ENCODE data around the gene SLC25A51.

The SLC25A51 gene

GRCh38 chr9:37944671-37945481 is 40.9 kb upstream of the SLC25A51 start:
- peak; percentile 66 for DNase-seq (ENCODE audit: low read depth)
- Histone ChIP-seq H3K9ac (ENCODE audit: low read length) (no peak overlapping the region), H3K9me3 (ENCODE audit: control insufficient read depth, low read length) (no peaks in the 10 kb centered on the region), H3K4me3 (ENCODE audit: low read length) (no peak overlapping the region), H3K36me3 (ENCODE audit: control insufficient read depth, insufficient read depth, low read length, severe bottlenecking) (peaks cover 4% of the 10 kb centered on the region), H3K4me1 (ENCODE audit: control insufficient read depth, insufficient read depth, low read length) (peaks cover 34% of the 10 kb centered on the region), H3K27me3 (replicated peaks; ENCODE audit: control insufficient read depth, insufficient read depth, low read length) (no peaks in the 10 kb centered on the region)

- Histone ChIP-seq H3K9me3 (ENCODE audit: control insufficient read depth, low read length) (no peaks in the 10 kb centered on the region), H3K9ac (ENCODE audit: low read length) (no peak overlapping the region), H3K27me3 (replicated peaks; ENCODE audit: control insufficient read depth, insufficient read depth, low read length) (no peaks in the 10 kb centered on the region), H3K36me3 (ENCODE audit: control insufficient read depth, insufficient read depth, low read length, severe bottlenecking) (peaks cover 4% of the 10 kb centered on the region), H3K4me3 (ENCODE audit: low read length) (no peak overlapping the region), H3K4me1 (ENCODE audit: control insufficient read depth, insufficient read depth, low read length) (peaks cover 40% of the 10 kb centered on the region)
- DNase-seq (ENCODE audit: low read depth), result peak; percentile 27
These were observed 40.3 kb upstream of the SLC25A51 start for GRCh38 chr9:37944266-37944650.

- Histone ChIP-seq H3K36me3 (ENCODE audit: control insufficient read depth, insufficient read depth, low read length, severe bottlenecking) (peaks cover 4% of the 10 kb centered on the region), H3K4me3 (ENCODE audit: low read length) (no peak overlapping the region), H3K9me3 (ENCODE audit: control insufficient read depth, low read length) (no peaks in the 10 kb centered on the region), H3K4me1 (ENCODE audit: control insufficient read depth, insufficient read depth, low read length) (peaks cover 46% of the 10 kb centered on the region), H3K27me3 (replicated peaks; ENCODE audit: control insufficient read depth, insufficient read depth, low read length) (no peaks in the 10 kb centered on the region), H3K9ac (ENCODE audit: low read length) (no peak overlapping the region)
- peak; percentile 84 for DNase-seq (ENCODE audit: low read depth)
These were observed 39.7 kb upstream of the SLC25A51 start for GRCh38 chr9:37943345-37944265.

- no peak for DNase-seq (ENCODE audit: low read depth)
- H3K27me3 ChIP-seq (replicated peaks; ENCODE audit: control insufficient read depth, insufficient read depth, low read length), result no peaks in the 10 kb centered on the region
- H3K4me1 ChIP-seq (ENCODE audit: control insufficient read depth, insufficient read depth, low read length), result peaks cover 52% of the 10 kb centered on the region
- peaks cover 4% of the 10 kb centered on the region for H3K36me3 ChIP-seq (ENCODE audit: control insufficient read depth, insufficient read depth, low read length, severe bottlenecking)
- no peaks in the 10 kb centered on the region for H3K9me3 ChIP-seq (ENCODE audit: control insufficient read depth, low read length)
- no peak overlapping the region for H3K4me3 ChIP-seq (ENCODE audit: low read length)
- H3K9ac ChIP-seq (ENCODE audit: low read length), result no peak overlapping the region
These were observed 38.9 kb upstream of the SLC25A51 start for GRCh38 chr9:37942621-37943344.

GRCh38 chr9:37941253-37941652 is 37.3 kb upstream of the SLC25A51 start:
- Histone ChIP-seq H3K4me3 (ENCODE audit: low read length) (no peak overlapping the region), H3K9ac (ENCODE audit: low read length) (no peak overlapping the region), H3K36me3 (ENCODE audit: control insufficient read depth, insufficient read depth, low read length, severe bottlenecking) (peaks cover 4% of the 10 kb centered on the region), H3K4me1 (ENCODE audit: control insufficient read depth, insufficient read depth, low read length) (peaks cover 65% of the 10 kb centered on the region), H3K27me3 (replicated peaks; ENCODE audit: control insufficient read depth, insufficient read depth, low read length) (no peaks in the 10 kb centered on the region), H3K9me3 (ENCODE audit: control insufficient read depth, low read length) (no peaks in the 10 kb centered on the region)
- DNase-seq (ENCODE audit: low read depth), result no peak

GRCh38 chr9:37939575-37940095 is 35.7 kb upstream of the SLC25A51 start:
- H3K9ac ChIP-seq (ENCODE audit: low read length), result no peak overlapping the region
- no peaks in the 10 kb centered on the region for H3K27me3 ChIP-seq (replicated peaks; ENCODE audit: control insufficient read depth, insufficient read depth, low read length)
- no peaks in the 10 kb centered on the region for H3K9me3 ChIP-seq (ENCODE audit: control insufficient read depth, low read length)
- peaks cover 62% of the 10 kb centered on the region for H3K4me1 ChIP-seq (ENCODE audit: control insufficient read depth, insufficient read depth, low read length)
- peak; percentile 61 for DNase-seq (ENCODE audit: low read depth)
- H3K4me3 ChIP-seq (ENCODE audit: low read length), result no peak overlapping the region
- H3K36me3 ChIP-seq (ENCODE audit: control insufficient read depth, insufficient read depth, low read length, severe bottlenecking), result peaks cover 4% of the 10 kb centered on the region

GRCh38 chr9:37938121-37938891 is 34.4 kb upstream of the SLC25A51 start:
- Histone ChIP-seq H3K4me3 (ENCODE audit: low read length) (no peak overlapping the region), H3K9ac (ENCODE audit: low read length) (peak overlapping the region; percentile 27), H3K36me3 (ENCODE audit: control insufficient read depth, insufficient read depth, low read length, severe bottlenecking) (peaks cover 4% of the 10 kb centered on the region), H3K27me3 (replicated peaks; ENCODE audit: control insufficient read depth, insufficient read depth, low read length) (no peaks in the 10 kb centered on the region), H3K9me3 (ENCODE audit: control insufficient read depth, low read length) (no peaks in the 10 kb centered on the region), H3K4me1 (ENCODE audit: control insufficient read depth, insufficient read depth, low read length) (peaks cover 49% of the 10 kb centered on the region)
- DNase-seq (ENCODE audit: low read depth), result peak; percentile 75

- H3K4me3 ChIP-seq (ENCODE audit: low read length), result no peak overlapping the region
- H3K9ac ChIP-seq (ENCODE audit: low read length), result peak overlapping the region; percentile 25
- H3K4me1 ChIP-seq (ENCODE audit: control insufficient read depth, insufficient read depth, low read length), result peaks cover 42% of the 10 kb centered on the region
- no peaks in the 10 kb centered on the region for H3K9me3 ChIP-seq (ENCODE audit: control insufficient read depth, low read length)
- DNase-seq (ENCODE audit: low read depth), result no peak
- H3K36me3 ChIP-seq (ENCODE audit: control insufficient read depth, insufficient read depth, low read length, severe bottlenecking), result peaks cover 4% of the 10 kb centered on the region
- no peaks in the 10 kb centered on the region for H3K27me3 ChIP-seq (replicated peaks; ENCODE audit: control insufficient read depth, insufficient read depth, low read length)
These were observed 33.4 kb upstream of the SLC25A51 start for GRCh38 chr9:37937366-37937765.

- no peaks in the 10 kb centered on the region for H3K27me3 ChIP-seq (replicated peaks; ENCODE audit: control insufficient read depth, insufficient read depth, low read length)
- H3K9ac ChIP-seq (ENCODE audit: low read length), result no peak overlapping the region
- no peak overlapping the region for H3K4me3 ChIP-seq (ENCODE audit: low read length)
- H3K9me3 ChIP-seq (ENCODE audit: control insufficient read depth, low read length), result no peaks in the 10 kb centered on the region
- H3K36me3 ChIP-seq (ENCODE audit: control insufficient read depth, insufficient read depth, low read length, severe bottlenecking), result peaks cover 4% of the 10 kb centered on the region
- peak; percentile 84 for DNase-seq (ENCODE audit: low read depth)
- peaks cover 42% of the 10 kb centered on the region for H3K4me1 ChIP-seq (ENCODE audit: control insufficient read depth, insufficient read depth, low read length)
These were observed 33.0 kb upstream of the SLC25A51 start for GRCh38 chr9:37936965-37937364.

- no peak overlapping the region for H3K4me3 ChIP-seq (ENCODE audit: low read length)
- no peaks in the 10 kb centered on the region for H3K27me3 ChIP-seq (replicated peaks; ENCODE audit: control insufficient read depth, insufficient read depth, low read length)
- peaks cover 4% of the 10 kb centered on the region for H3K36me3 ChIP-seq (ENCODE audit: control insufficient read depth, insufficient read depth, low read length, severe bottlenecking)
- no peaks in the 10 kb centered on the region for H3K9me3 ChIP-seq (ENCODE audit: control insufficient read depth, low read length)
- no peak for DNase-seq (ENCODE audit: low read depth)
- peaks cover 42% of the 10 kb centered on the region for H3K4me1 ChIP-seq (ENCODE audit: control insufficient read depth, insufficient read depth, low read length)
- H3K9ac ChIP-seq (ENCODE audit: low read length), result no peak overlapping the region
These were observed 32.4 kb upstream of the SLC25A51 start for GRCh38 chr9:37936376-37936775.
